HepG2 (cell line): ENCODE data around the gene TSPAN5. TPM values are rescaled to one million over a fixed set of nuclear protein-coding genes. Genes with fewer than 3 reads are reported as not detected.

Experiments
- ATAC-seq: fragments of 200-7000 bp; cut with Tn5 transposase; 3 replicates; pipeline ENCODE4 v1.9.1; 2020; ENCODE audit warnings: mild to moderate bottlenecking, moderate library complexity
- BruUV-seq: library from RNA; stranded (reverse); fragments of 400-500 nt; replicated peaks from 2 replicates; lab custom pipeline; 2021; lab: Mats Ljungman, UMichigan
- CTCF ChIA-PET: fragments of 300-600 bp; formaldehyde crosslinking; extraction: SDS; loops from one replicate; lab custom pipeline; 2021; ENCODE audit warnings: low total read pairs, inconsistent platforms, low intra/inter-chr PET ratio; lab: Yijun Ruan, JAX
- POLR2A ChIA-PET: fragments of 350-600 bp; sonication (Branson Sonifier 250); formaldehyde crosslinking; loops from one replicate; lab custom pipeline; 2020; ENCODE audit warnings: antibody characterized with exemption, inconsistent platforms; lab: Yijun Ruan, JAX
- DNase-seq: peaks from one replicate; pipeline ENCODE4 v3.0.0-alpha.2; 2015; ENCODE audit warnings: low spot score
- FAIRE-seq: peaks from 3 replicates; lab custom pipeline; 2011; peaks lifted over from hg19 to GRCh38; lab: Jason Lieb, UNC
- H2AFZ ChIP-seq: one replicate; pipeline ENCODE4 v1.6.1; 2011; ENCODE audit warnings: low read length, inconsistent platforms
- H3K27ac ChIP-seq: fragments of 300-600 bp; 3 replicates; pipeline ENCODE4 v1.8.0; 2011; ENCODE audit warnings: mixed run types, mild to moderate bottlenecking, mixed read lengths, low read length, inconsistent platforms; ENCODE audit not compliant: insufficient read depth; ENCODE audit errors: extremely low read length
- H3K27me3 ChIP-seq, 2 experiments: fragments of 200-600 bp in 1 of 2; 2 replicates in 1 of 2; 3 replicates in 1 of 2; pipeline versions ENCODE4 v1.6.0 to v1.8.0; 2011; ENCODE audit warnings: low read length in 2 of 2, mild to moderate bottlenecking in 2 of 2, moderate library complexity in 2 of 2, inconsistent platforms in 1 of 2; ENCODE audit not compliant: insufficient read depth in 2 of 2, control insufficient read depth in 1 of 2
- H3K36me3 ChIP-seq, 2 experiments: fragments of 200-600 bp in 1 of 2; replicated peaks in 1 of 2; 2 replicates in 1 of 2; 3 replicates in 1 of 2; pipeline versions ENCODE4 v1.5.1 to v1.8.0; 2011; ENCODE audit warnings: low read length in 2 of 2, inconsistent platforms in 1 of 2; ENCODE audit not compliant: insufficient read depth in 2 of 2, control insufficient read depth in 1 of 2
- H3K4me1 ChIP-seq: 2 replicates; pipeline ENCODE4 v1.5.1; 2012; ENCODE audit warnings: low read length, inconsistent platforms; ENCODE audit not compliant: insufficient read depth
- H3K4me2 ChIP-seq: 2 replicates; pipeline ENCODE4 v1.6.0; 2011; ENCODE audit warnings: low read depth, low read length, inconsistent platforms
- H3K4me3 ChIP-seq, 3 experiments: fragments of 200-600 bp in 1 of 3; sonication (generic), shearing (Covaris generic) in 1 of 3; replicated peaks in 1 of 3; 2 replicates each; pipeline ENCODE4 v1.5.1; 2011 to 2016; ENCODE audit warnings: low read length in 3 of 3, inconsistent platforms in 2 of 3, low read depth in 2 of 3, mild to moderate bottlenecking in 2 of 3, control low read depth in 1 of 3, mixed read lengths in 1 of 3; ENCODE audit not compliant: insufficient read depth in 1 of 3
- H3K79me2 ChIP-seq: one replicate; pipeline ENCODE4 v1.6.1; 2011; ENCODE audit warnings: low read length, inconsistent platforms; ENCODE audit not compliant: insufficient read depth
- H3K9ac ChIP-seq: 2 replicates; pipeline ENCODE4 v1.6.0; 2011; ENCODE audit warnings: mild to moderate bottlenecking, low read depth, low read length, inconsistent platforms; ENCODE audit not compliant: insufficient read depth
- H3K9me3 ChIP-seq: 2 replicates; pipeline ENCODE4 v1.5.1; 2012; ENCODE audit warnings: mild to moderate bottlenecking, low read length
- H4K20me1 ChIP-seq: 2 replicates; pipeline ENCODE4 v1.6.0; 2011; ENCODE audit warnings: inconsistent platforms, mild to moderate bottlenecking, low read length, moderate library complexity; ENCODE audit not compliant: insufficient read depth
- ARID2 ChIP-seq: sonication (generic); formaldehyde crosslinking; IDR thresholded peaks from 2 replicates; pipeline ENCODE4 v1.8.1; 2022; ENCODE audit warnings: mild to moderate bottlenecking, missing genetic modification reagents, borderline replicate concordance
- ARNT2 ChIP-seq: sonication (generic); formaldehyde crosslinking; IDR thresholded peaks from 2 replicates; pipeline ENCODE4 v1.8.0; 2022; ENCODE audit warnings: mild to moderate bottlenecking, low read depth, missing genetic modification reagents, moderate library complexity
- BRF2 ChIP-seq: sonication (generic); formaldehyde crosslinking; IDR thresholded peaks from 2 replicates; pipeline ENCODE4 v1.8.1; 2022; ENCODE audit warnings: mild to moderate bottlenecking, missing genetic modification reagents
- FOXP1 ChIP-seq, 2 experiments: fragments of 450-650 bp in 1 of 2; IDR thresholded peaks; 2 replicates each; pipeline ENCODE4 v1.6.1; 2017 to 2018; ENCODE audit warnings: antibody characterized with exemption in 1 of 2
- MTF2 ChIP-seq: sonication (generic); formaldehyde crosslinking; IDR thresholded peaks from 2 replicates; pipeline ENCODE4 v1.5.0; 2020; ENCODE audit warnings: missing genetic modification reagents, borderline replicate concordance
- RARG ChIP-seq: sonication (generic); formaldehyde crosslinking; IDR thresholded peaks from 2 replicates; pipeline ENCODE4 v1.4.0; 2020; ENCODE audit warnings: low read depth, mild to moderate bottlenecking, missing genetic modification reagents
- SIX4 ChIP-seq: sonication (generic); formaldehyde crosslinking; IDR thresholded peaks from 2 replicates; pipeline ENCODE4 v1.4.0; 2020; ENCODE audit warnings: missing genetic modification reagents
- SNRNP70 ChIP-seq: fragments of 200-400 bp; formaldehyde crosslinking; IDR thresholded peaks from 2 replicates; pipeline ENCODE4 v1.6.1; 2017; ENCODE audit warnings: mild to moderate bottlenecking, low read depth, low read length, moderate library complexity
- SP140L ChIP-seq: sonication (generic); formaldehyde crosslinking; IDR thresholded peaks from 2 replicates; pipeline ENCODE4 v1.4.0; 2020; ENCODE audit warnings: missing genetic modification reagents, borderline replicate concordance
- TBL1XR1 ChIP-seq: fragments of 150-350 bp; IDR thresholded peaks from 2 replicates; pipeline ENCODE4 v1.6.1; 2014; ENCODE audit warnings: borderline replicate concordance, low read length; ENCODE audit not compliant: partially characterized antibody
- TBX2 ChIP-seq: sonication (generic); formaldehyde crosslinking; IDR thresholded peaks from 2 replicates; pipeline ENCODE4 v1.5.0; 2020; ENCODE audit warnings: missing genetic modification reagents, mild to moderate bottlenecking, borderline replicate concordance
- ZFAT ChIP-seq: sonication (generic); formaldehyde crosslinking; conservative IDR thresholded peaks from 2 replicates; pipeline ENCODE4 v1.8.1; 2023; ENCODE audit warnings: missing genetic modification reagents, inconsistent platforms
- ZNF407 ChIP-seq: sonication (generic); formaldehyde crosslinking; IDR thresholded peaks from one replicate; pipeline ENCODE4 v1.5.1; 2020; ENCODE audit warnings: mild to moderate bottlenecking, missing genetic modification reagents; ENCODE audit errors: not compliant biosample characterization
- ZNF644 ChIP-seq: IDR thresholded peaks from 2 replicates; pipeline ENCODE4 v1.6.1; 2016; ENCODE audit warnings: low read depth
- WGBS: methylation state at CpG from one replicate; pipeline ENCODE4 v1.1.6; 2017; ENCODE audit warnings: low lambda C conversion rate; 5-methylcytosine and 5-hydroxymethylcytosine counted together
- in situ Hi-C: cut with HindIII; loops from 2 replicates; pipeline ENCODE4 v1.10.0; 2017; ENCODE audit warnings: low pct_unique_long_range_greater_than_20kb; ENCODE audit not compliant: extremely low pct_ligation_motif_present
- intact Hi-C: fragments of 100-400 bp; cut with micrococcal nuclease; formaldehyde crosslinking; loops from one replicate; pipeline ENCODE4 v1.10.0; 2022; ENCODE audit not compliant: unreplicated experiment
- polyA plus RNA-seq, 8 experiments: library from polyadenylated mRNA; depleted of rRNA in 3 of 8; stranded (reverse) in 7 of 8; unstranded in 1 of 8; fragments of >200 nt; fragmentation: Illumina TruSeq in 4 of 8; extraction: Trizol in 4 of 8; gene quantifications; 2 replicates each; pipeline versions ENCODE4 v1.2.1 to v1.2.3, GENCODE V29; 2011 to 2016; ENCODE audit warnings: low read depth in 4 of 8, missing spikeins in 1 of 8, mixed read lengths in 1 of 8; ENCODE audit not compliant: insufficient read depth in 1 of 8
- total RNA-seq, 5 experiments: library from RNA; depleted of rRNA; stranded (reverse); fragments of >200 nt; fragmentation: Illumina TruSeq; extraction: Trizol; gene quantifications; 2 replicates each; pipeline ENCODE4 v1.2.3, GENCODE V29; 2016; ENCODE audit warnings: low read depth in 1 of 5

TSPAN5 gene
- total and polyA plus RNA-seq, 2 of the 13 experiments (the other 11 are each of a cell fraction or from before 2014, with no cell fraction given): 0.20 to 0.53 TPM

DNA sequence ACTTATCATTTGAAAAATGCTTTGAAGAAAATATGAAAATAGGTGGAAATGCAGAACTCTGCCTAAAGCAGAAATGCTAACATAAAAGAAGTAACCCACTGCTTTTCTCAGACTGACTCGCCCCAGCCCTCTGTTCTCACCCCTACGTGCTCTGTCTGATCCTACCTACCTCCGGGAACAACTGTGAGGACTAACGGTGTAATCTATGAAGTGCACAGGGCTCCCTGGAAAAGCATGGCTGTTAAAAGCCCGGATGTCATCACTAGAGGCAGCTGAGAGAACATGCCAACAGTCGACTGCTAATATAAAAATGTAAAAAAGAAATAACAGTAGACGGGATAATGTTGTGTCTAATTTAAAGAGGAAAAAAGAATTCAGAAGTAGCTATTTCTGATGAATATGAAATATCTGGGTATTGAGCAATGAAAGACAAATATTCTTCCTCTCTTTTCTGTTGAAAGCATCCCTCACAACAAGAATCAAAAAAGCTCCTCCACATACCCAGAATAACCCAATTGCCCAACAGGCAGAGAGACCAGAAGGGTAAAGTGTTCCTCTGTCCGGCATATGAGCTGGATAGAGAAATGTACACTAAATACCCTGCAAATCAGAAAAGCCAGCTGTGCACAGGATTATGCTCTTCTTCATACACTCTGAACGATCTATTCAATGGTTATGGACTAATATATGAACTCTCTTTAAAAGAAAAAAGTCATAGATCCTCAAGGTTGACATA is 130.7 kb downstream of the TSPAN5 start:
- Histone ChIP-seq H3K9ac (no peak overlapping the region), H3K4me2 (no peak overlapping the region), H3K9me3 (no peaks in the 10 kb centered on the region), H3K4me1 (no peaks in the 10 kb centered on the region), H3K27ac (no peak overlapping the region), H3K36me3 (no peaks in the 10 kb centered on the region), H2AFZ (no peak overlapping the region), H3K79me2 (no peaks in the 10 kb centered on the region), H3K27me3 (no peaks in the 10 kb centered on the region), H3K4me3 (no peak overlapping the region), H4K20me1 (no peaks in the 10 kb centered on the region)
- intact Hi-C loops: no loop called here
- POLR2A ChIA-PET: no interaction called here
- ATAC-seq (no peak), DNase-seq (no peak), FAIRE-seq (no peak)
- CTCF ChIA-PET: no interaction called here
- in situ Hi-C loops: no loop called here
- BruUV-seq: no TSS peak
- WGBS: 26% methylated on average over 9 of the region's 9 CpGs
- no peak for TF ChIP-seq BRF2 (CRISPR knock-in tag)
- no peak for TF ChIP-seq TBX2 (CRISPR knock-in tag)
- TF ChIP-seq SP140L (CRISPR knock-in tag): no peak
- TF ChIP-seq ZFAT (CRISPR knock-in tag): no peak
- TF ChIP-seq FOXP1 (IDR thresholded peaks at IDR 0.05): no peak
- no peak for TF ChIP-seq FOXP1 (CRISPR knock-in tag; IDR thresholded peaks at IDR 0.05)
- no peak for TF ChIP-seq SNRNP70
- TF ChIP-seq ZNF407 (CRISPR knock-in tag): no peak
- TF ChIP-seq ZNF644 (CRISPR knock-in tag): no peak
- TF ChIP-seq ARNT2 (CRISPR knock-in tag): no peak
- TF ChIP-seq RARG: no peak
- no peak for TF ChIP-seq SIX4 (CRISPR knock-in tag)
- TF ChIP-seq MTF2 (CRISPR knock-in tag): no peak
- TF ChIP-seq ARID2 (CRISPR knock-in tag): no peak
- TF ChIP-seq TBL1XR1: no peak
